IMR-90 (cell line): ENCODE results near the gene RAP1GAP2. TPM values are rescaled to one million over a fixed set of nuclear protein-coding genes. Genes with fewer than 3 reads are reported as not detected.

Experiments used
- ATAC-seq: fragments of 200-7000 bp; cut with Tn5 transposase; 2 replicates; pipeline ENCODE4 v1.9.1; 2020; ENCODE audit warnings: low read depth, mild to moderate bottlenecking, moderate library complexity
- BruUV-seq: library from RNA; stranded (reverse); fragments of 400-500 nt; replicated peaks from 2 replicates; lab custom pipeline; 2021; lab: Mats Ljungman, UMichigan
- CTCF ChIA-PET: fragments of 300-600 bp; formaldehyde crosslinking; extraction: SDS; loops from one replicate; lab custom pipeline; 2021; ENCODE audit warnings: antibody characterized with exemption; lab: Yijun Ruan, JAX
- POLR2A ChIA-PET: fragments of 300-600 bp; sonication (Branson Sonifier 250); formaldehyde crosslinking; loops from one replicate; lab custom pipeline; 2022; ENCODE audit warnings: antibody characterized with exemption; ENCODE audit not compliant: unreplicated experiment; lab: Charles Lee
- DNase-seq: peaks from one replicate; pipeline ENCODE4 v3.0.0; 2013
- H2AFZ ChIP-seq: replicated peaks from 2 replicates; pipeline ENCODE3; 2013; ENCODE audit warnings: low read length, mild to moderate bottlenecking; ENCODE audit not compliant: poor library complexity
- H2AK5ac ChIP-seq: 2 replicates; pipeline ENCODE4 v1.6.1; 2013; ENCODE audit warnings: low read depth, low read length, inconsistent platforms
- H2AK9ac ChIP-seq: replicated peaks from 2 replicates; pipeline ENCODE3; 2013; ENCODE audit warnings: mild to moderate bottlenecking, low read depth, low read length, moderate library complexity; ENCODE audit not compliant: poor library complexity
- H2BK120ac ChIP-seq: 2 replicates; pipeline ENCODE4 v1.6.1; 2013; ENCODE audit warnings: low read depth, low read length, inconsistent platforms
- H2BK15ac ChIP-seq: 3 replicates; pipeline ENCODE4 v1.6.1; 2013; ENCODE audit warnings: low read depth, low read length, inconsistent platforms
- H2BK20ac ChIP-seq: 2 replicates; pipeline ENCODE4 v1.6.1; 2013; ENCODE audit warnings: low read depth, mild to moderate bottlenecking, inconsistent platforms, low read length, moderate library complexity
- H2BK5ac ChIP-seq: 2 replicates; pipeline ENCODE4 v1.6.1; 2013; ENCODE audit warnings: mild to moderate bottlenecking, low read depth, low read length, inconsistent platforms; ENCODE audit not compliant: poor library complexity, severe bottlenecking
- H3K14ac ChIP-seq: replicated peaks from 2 replicates; pipeline ENCODE4 v1.6.1; 2013; ENCODE audit warnings: low read depth, low read length, inconsistent platforms
- H3K18ac ChIP-seq: 2 replicates; pipeline ENCODE4 v1.6.1; 2013; ENCODE audit warnings: low read depth, low read length, control low read depth
- H3K23ac ChIP-seq: 2 replicates; pipeline ENCODE4 v1.6.1; 2013; ENCODE audit warnings: low read depth, low read length, inconsistent platforms
- H3K27ac ChIP-seq: 2 replicates; pipeline ENCODE4 v1.5.1; 2013; ENCODE audit warnings: mild to moderate bottlenecking, control low read depth, low read length; ENCODE audit not compliant: insufficient read depth
- H3K27me3 ChIP-seq: 2 replicates; pipeline ENCODE4 v1.6.1; 2013; ENCODE audit warnings: low read length; ENCODE audit not compliant: control insufficient read depth, insufficient read depth
- H3K36me3 ChIP-seq: 2 replicates; pipeline ENCODE4 v1.6.1; 2013; ENCODE audit warnings: low read length, mixed read lengths; ENCODE audit not compliant: control insufficient read depth, insufficient read depth
- H3K4ac ChIP-seq: 2 replicates; pipeline ENCODE4 v1.6.1; 2013; ENCODE audit warnings: low read depth, low read length, inconsistent platforms
- H3K4me1 ChIP-seq: 2 replicates; pipeline ENCODE4 v1.6.1; 2013; ENCODE audit warnings: low read length, mixed read lengths; ENCODE audit not compliant: control insufficient read depth, insufficient read depth
- H3K4me2 ChIP-seq: 2 replicates; pipeline ENCODE4 v1.6.1; 2013; ENCODE audit warnings: low read depth, mild to moderate bottlenecking, control low read depth, low read length, moderate library complexity
- H3K4me3 ChIP-seq: 2 replicates; pipeline ENCODE4 v1.5.1; 2013; ENCODE audit warnings: low read depth, mild to moderate bottlenecking, control low read depth, low read length, moderate library complexity; ENCODE audit not compliant: insufficient read depth
- H3K56ac ChIP-seq: 2 replicates; pipeline ENCODE4 v1.6.1; 2013; ENCODE audit warnings: low read length, inconsistent platforms; ENCODE audit not compliant: insufficient read depth; ENCODE audit errors: extremely low read depth
- H3K79me1 ChIP-seq, 2 experiments: 2 replicates each; pipeline ENCODE4 v1.6.1; 2013; ENCODE audit warnings: low read length in 2 of 2, inconsistent platforms in 1 of 2, low read depth in 1 of 2
- H3K9ac ChIP-seq: 2 replicates; pipeline ENCODE4 v1.6.1; 2013; ENCODE audit warnings: low read depth, low read length, control low read depth
- H3K9me1 ChIP-seq: 2 replicates; pipeline ENCODE4 v1.6.1; 2013; ENCODE audit warnings: low read length, inconsistent platforms; ENCODE audit not compliant: insufficient read depth
- H3K9me3 ChIP-seq: 2 replicates; pipeline ENCODE4 v1.6.1; 2013; ENCODE audit warnings: low read length; ENCODE audit not compliant: control insufficient read depth, insufficient read depth
- H4K20me1 ChIP-seq: 2 replicates; pipeline ENCODE4 v1.6.1; 2013; ENCODE audit warnings: low read length, inconsistent platforms; ENCODE audit not compliant: insufficient read depth
- H4K5ac ChIP-seq: 2 replicates; pipeline ENCODE4 v1.6.1; 2013; ENCODE audit warnings: mild to moderate bottlenecking, low read depth, low read length, control low read depth
- H4K8ac ChIP-seq, 2 experiments: 2 replicates each; pipeline ENCODE4 v1.6.1; 2013; ENCODE audit warnings: low read depth in 2 of 2, low read length in 2 of 2, control low read depth in 1 of 2, inconsistent platforms in 1 of 2
- H4K91ac ChIP-seq: 2 replicates; pipeline ENCODE4 v1.6.1; 2013; ENCODE audit warnings: low read depth, low read length, inconsistent platforms; ENCODE audit not compliant: insufficient read depth
- BHLHE40 ChIP-seq: fragments of 150-350 bp; IDR thresholded peaks from 2 replicates; pipeline ENCODE4 v1.6.1; 2016; ENCODE audit warnings: mild to moderate bottlenecking, low read depth, low read length
- CEBPB ChIP-seq: IDR thresholded peaks from 2 replicates; pipeline ENCODE4 v1.6.1; 2012; ENCODE audit warnings: low read depth, low read length, improper control_type of control experiment
- CHD1 ChIP-seq: IDR thresholded peaks from 2 replicates; pipeline ENCODE4 v1.6.1; 2012; ENCODE audit warnings: low read depth, low read length, improper control_type of control experiment
- MAFK ChIP-seq: IDR thresholded peaks from 2 replicates; pipeline ENCODE4 v1.6.1; 2012; ENCODE audit warnings: low read depth, low read length, improper control_type of control experiment
- MAZ ChIP-seq: IDR thresholded peaks from 2 replicates; pipeline ENCODE4 v1.6.1; 2012; ENCODE audit warnings: low read depth, mild to moderate bottlenecking, low read length, improper control_type of control experiment, moderate library complexity, borderline replicate concordance
- NFE2L2 ChIP-seq: fragments of 150-350 bp; IDR thresholded peaks from 2 replicates; pipeline ENCODE4 v1.6.1; 2016; ENCODE audit warnings: low read depth, mild to moderate bottlenecking, low read length
- POLR2A ChIP-seq: IDR thresholded peaks from 2 replicates; pipeline ENCODE4 v1.6.1; 2012; ENCODE audit warnings: mild to moderate bottlenecking, low read depth, low read length
- RCOR1 ChIP-seq: IDR thresholded peaks from 2 replicates; pipeline ENCODE4 v1.6.1; 2012; ENCODE audit warnings: mild to moderate bottlenecking, low read length, improper control_type of control experiment; ENCODE audit not compliant: insufficient replicate concordance
- RFX5 ChIP-seq: IDR thresholded peaks from 2 replicates; pipeline ENCODE4 v1.8.0; 2012; ENCODE audit warnings: low read depth, mild to moderate bottlenecking, low read length, moderate library complexity
- SMC3 ChIP-seq: fragments of 150-350 bp; IDR thresholded peaks from 2 replicates; pipeline ENCODE4 v1.6.1; 2016; ENCODE audit warnings: low read depth, mild to moderate bottlenecking, antibody characterized with exemption, low read length, moderate library complexity
- WGBS, 2 experiments: methylation state at CpG; one replicate each; pipeline versions ENCODE4 v1.1.5 to v1.1.7; 2013; ENCODE audit warnings: missing lambda C conversion rate in 2 of 2; ENCODE audit not compliant: insufficient read length in 1 of 2; ENCODE audit errors: extremely low coverage in 2 of 2; 5-methylcytosine and 5-hydroxymethylcytosine counted together
- dilution Hi-C: fragments of 300-500 bp; cut with HindIII; formaldehyde crosslinking; loops from one replicate; pipeline ENCODE4 v1.14.3; 2018; ENCODE audit warnings: low sequenced_read_pairs; ENCODE audit not compliant: unreplicated experiment
- in situ Hi-C: fragments of 300-500 bp; cut with MboI; formaldehyde crosslinking; loops from 3 replicates; pipeline ENCODE4 v1.14.3; 2019; ENCODE audit warnings: low sequenced_read_pairs, inconsistent platforms, mixed read lengths
- intact Hi-C: fragments of 100-400 bp; cut with micrococcal nuclease; formaldehyde crosslinking; loops from 2 replicates; pipeline ENCODE4 v1.10.0; 2022
- polyA plus RNA-seq, 3 experiments: library from polyadenylated mRNA; depleted of rRNA; stranded (reverse); fragments of >200 nt; gene quantifications; 2 replicates each; pipeline ENCODE4 v1.2.3, GENCODE V29; 2012; ENCODE audit warnings: low replicate concordance in 1 of 3
- total RNA-seq: library from RNA; depleted of rRNA; stranded (reverse); fragments of >200 nt; gene quantifications from 2 replicates; pipeline ENCODE4 v1.2.3, GENCODE V29; 2012
- TF ChIP-seq, protein P1 (sequence below): fragments of 150-350 bp; IDR thresholded peaks from 2 replicates; pipeline ENCODE4 v1.6.1; 2016; ENCODE audit warnings: low read depth, mild to moderate bottlenecking, low read length, moderate library complexity, borderline replicate concordance
- TF ChIP-seq, protein P2 (sequence below): conservative IDR thresholded peaks from 2 replicates; pipeline ENCODE4 v1.5.1; 2012; ENCODE audit warnings: mild to moderate bottlenecking, low read depth, low read length, improper control_type of control experiment
- TF ChIP-seq, protein P3 (sequence below): fragments of 150-350 bp; IDR thresholded peaks from 2 replicates; pipeline ENCODE4 v1.6.1; 2017; ENCODE audit warnings: mild to moderate bottlenecking, antibody characterized with exemption, low read length, low read depth

The RAP1GAP2 gene
- total and polyA plus RNA-seq, 2 of the 4 experiments (the other 2 are of a cell fraction), result 5.7 to 7.5 TPM

DNA sequence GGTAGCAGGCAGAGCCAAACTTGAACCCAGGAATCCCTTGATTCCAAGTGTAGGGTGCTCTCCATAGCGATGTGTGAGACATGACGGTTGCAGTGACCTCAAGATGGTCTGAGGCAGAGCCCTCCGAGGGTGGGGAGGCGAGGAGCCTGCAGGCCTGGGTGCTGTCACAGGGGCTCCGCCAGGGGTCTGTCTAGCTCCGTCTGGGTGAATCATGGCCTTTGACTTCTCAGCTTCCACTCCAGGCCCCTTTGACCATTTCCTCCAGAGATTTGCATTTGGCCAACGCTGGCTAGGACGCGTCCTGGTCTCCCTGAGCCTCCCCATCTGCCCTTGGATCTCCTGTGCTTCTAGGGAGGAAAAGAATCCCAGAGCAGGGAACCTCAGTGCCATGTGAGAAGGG is 104.6 kb downstream of the RAP1GAP2 start:
- H2BK120ac ChIP-seq, result no peak overlapping the region
- H3K27me3 ChIP-seq, result no peaks in the 10 kb centered on the region
- H4K20me1 ChIP-seq, result peaks cover 3% of the 10 kb centered on the region; the same call in 1 of the 2 replicates
- no peak overlapping the region for H2AK5ac ChIP-seq
- BruUV-seq, result no TSS peak
- H3K79me1 ChIP-seq, result peaks cover 0 to 3% of the 10 kb centered on the region in 2 experiments; a peak in 3 of 4 replicates
- H3K27ac ChIP-seq, result no peak overlapping the region
- ATAC-seq, result no peak
- no peak overlapping the region for H4K8ac ChIP-seq
- no peak for DNase-seq
- H2BK20ac ChIP-seq, result no peak overlapping the region
- TF ChIP-seq SMC3 (no peak), RCOR1 (no peak), CEBPB (no peak), CHD1 (no peak), RFX5 (no peak), BHLHE40 (no peak), NFE2L2 (no peak), MAFK (no peak), MAZ (no peak), POLR2A (no peak)
- TF ChIP-seq, protein P1, sequence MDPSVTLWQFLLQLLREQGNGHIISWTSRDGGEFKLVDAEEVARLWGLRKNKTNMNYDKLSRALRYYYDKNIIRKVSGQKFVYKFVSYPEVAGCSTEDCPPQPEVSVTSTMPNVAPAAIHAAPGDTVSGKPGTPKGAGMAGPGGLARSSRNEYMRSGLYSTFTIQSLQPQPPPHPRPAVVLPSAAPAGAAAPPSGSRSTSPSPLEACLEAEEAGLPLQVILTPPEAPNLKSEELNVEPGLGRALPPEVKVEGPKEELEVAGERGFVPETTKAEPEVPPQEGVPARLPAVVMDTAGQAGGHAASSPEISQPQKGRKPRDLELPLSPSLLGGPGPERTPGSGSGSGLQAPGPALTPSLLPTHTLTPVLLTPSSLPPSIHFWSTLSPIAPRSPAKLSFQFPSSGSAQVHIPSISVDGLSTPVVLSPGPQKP, result no peak
- TF ChIP-seq, protein P2, sequence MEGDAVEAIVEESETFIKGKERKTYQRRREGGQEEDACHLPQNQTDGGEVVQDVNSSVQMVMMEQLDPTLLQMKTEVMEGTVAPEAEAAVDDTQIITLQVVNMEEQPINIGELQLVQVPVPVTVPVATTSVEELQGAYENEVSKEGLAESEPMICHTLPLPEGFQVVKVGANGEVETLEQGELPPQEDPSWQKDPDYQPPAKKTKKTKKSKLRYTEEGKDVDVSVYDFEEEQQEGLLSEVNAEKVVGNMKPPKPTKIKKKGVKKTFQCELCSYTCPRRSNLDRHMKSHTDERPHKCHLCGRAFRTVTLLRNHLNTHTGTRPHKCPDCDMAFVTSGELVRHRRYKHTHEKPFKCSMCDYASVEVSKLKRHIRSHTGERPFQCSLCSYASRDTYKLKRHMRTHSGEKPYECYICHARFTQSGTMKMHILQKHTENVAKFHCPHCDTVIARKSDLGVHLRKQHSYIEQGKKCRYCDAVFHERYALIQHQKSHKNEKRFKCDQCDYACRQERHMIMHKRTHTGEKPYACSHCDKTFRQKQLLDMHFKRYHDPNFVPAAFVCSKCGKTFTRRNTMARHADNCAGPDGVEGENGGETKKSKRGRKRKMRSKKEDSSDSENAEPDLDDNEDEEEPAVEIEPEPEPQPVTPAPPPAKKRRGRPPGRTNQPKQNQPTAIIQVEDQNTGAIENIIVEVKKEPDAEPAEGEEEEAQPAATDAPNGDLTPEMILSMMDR, result no peak
- TF ChIP-seq, protein P3, sequence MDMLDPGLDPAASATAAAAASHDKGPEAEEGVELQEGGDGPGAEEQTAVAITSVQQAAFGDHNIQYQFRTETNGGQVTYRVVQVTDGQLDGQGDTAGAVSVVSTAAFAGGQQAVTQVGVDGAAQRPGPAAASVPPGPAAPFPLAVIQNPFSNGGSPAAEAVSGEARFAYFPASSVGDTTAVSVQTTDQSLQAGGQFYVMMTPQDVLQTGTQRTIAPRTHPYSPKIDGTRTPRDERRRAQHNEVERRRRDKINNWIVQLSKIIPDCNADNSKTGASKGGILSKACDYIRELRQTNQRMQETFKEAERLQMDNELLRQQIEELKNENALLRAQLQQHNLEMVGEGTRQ, result no peak
- H3K9me1 ChIP-seq, result no peaks in the 10 kb centered on the region
- no peak overlapping the region for H2BK5ac ChIP-seq
- H3K36me3 ChIP-seq, result no peaks in the 10 kb centered on the region
- no peak overlapping the region for H3K23ac ChIP-seq
- intact Hi-C loops (no loop called here), dilution Hi-C loops (no loop called here), in situ Hi-C loops (no loop called here)
- H2AK9ac ChIP-seq, result no peak overlapping the region
- peaks cover 2% of the 10 kb centered on the region; the same call in 1 of the 2 replicates for H3K4me1 ChIP-seq
- POLR2A ChIA-PET, result no interaction called here
- no peak overlapping the region for H3K18ac ChIP-seq
- CTCF ChIA-PET, result interaction anchor here (0.6 kb wide), 1 partner anchor 522 kb away, joined by 3 read pairs; no protein-coding TSS in a partner anchor
- H2AFZ ChIP-seq, result no peak overlapping the region
- H3K4me2 ChIP-seq, result no peak overlapping the region
- 70% methylated on average over 2 of the region's 9 CpGs; no CpG with 5 or more reads in 1 of the 2 experiments for WGBS, 2 experiments
- H4K5ac ChIP-seq, result no peak overlapping the region
- H3K9ac ChIP-seq, result no peak overlapping the region
- H3K4me3 ChIP-seq, result no peak overlapping the region
- H3K56ac ChIP-seq, result no peak overlapping the region
- H2BK15ac ChIP-seq, result no peak overlapping the region
- H3K4ac ChIP-seq, result no peak overlapping the region
- no peak overlapping the region for H3K14ac ChIP-seq
- no peaks in the 10 kb centered on the region; the same call in 1 of the 2 replicates for H3K9me3 ChIP-seq
- H4K91ac ChIP-seq, result no peak overlapping the region
